Prostate gland (tissue), 2 donors: ENCODE data around the gene DHX36. TPM values are rescaled to one million over a fixed set of nuclear protein-coding genes. Genes with fewer than 3 reads are reported as not detected.
A peak's percentile ranks its signal among the peaks of the same experiment; 100 is the strongest.

Source experiments
- DNase-seq: peaks from one replicate; pipeline ENCODE4 v3.0.0-alpha.2; 2019; ENCODE audit warnings: low spot score
- H3K27ac ChIP-seq, 2 donors: fragments of 200-600 bp; sonication (generic); 2 replicates each; pipeline ENCODE4 v1.5.1; 2017 to 2019
- H3K27me3 ChIP-seq: fragments of 200-600 bp; sonication (generic); replicated peaks from 2 replicates; pipeline ENCODE4 v1.5.1; 2019; ENCODE audit not compliant: insufficient read depth
- H3K36me3 ChIP-seq, 2 donors: fragments of 200-600 bp; sonication (generic); 1 replicate in 1 of 2; 2 replicates in 1 of 2; pipeline versions ENCODE4 v1.5.1 to v1.8.1; 2017 to 2019
- H3K4me1 ChIP-seq: fragments of 200-600 bp; sonication (generic); replicated peaks from 2 replicates; pipeline ENCODE4 v1.5.1; 2019
- H3K4me3 ChIP-seq, 2 donors: fragments of 200-600 bp; sonication (generic); 2 replicates each; pipeline ENCODE4 v1.5.1; 2017 to 2019
- H3K9me3 ChIP-seq: fragments of 200-600 bp; sonication (generic); 2 replicates; pipeline ENCODE4 v1.5.1; 2017
- POLR2A ChIP-seq: fragments of 450-650 bp; IDR thresholded peaks from one replicate; pipeline ENCODE4 v1.6.1; 2016; ENCODE audit warnings: antibody characterized with exemption, mild to moderate bottlenecking
- POLR2AphosphoS5 ChIP-seq: sonication (generic); formaldehyde crosslinking; IDR thresholded peaks from one replicate; pipeline ENCODE4 v1.6.1; 2017; ENCODE audit warnings: antibody characterized with exemption
- WGBS: methylation state at CpG from one replicate; pipeline ENCODE4 v1.1.5; 2018; 5-methylcytosine and 5-hydroxymethylcytosine counted together
- intact Hi-C: fragments of 100-400 bp; cut with DNase I; formaldehyde crosslinking; loops from one replicate; pipeline ENCODE4 v1.14.2; 2022
- total RNA-seq, 2 donors: library from RNA; depleted of rRNA; stranded (reverse); fragments of >200 nt; gene quantifications; one replicate each; pipeline ENCODE4 v1.1.0, GENCODE V29; 2016
- TF ChIP-seq, protein P1 (sequence below), 4 experiments: fragments of 200-600 bp in 2 of 4; fragments of 450-650 bp in 2 of 4; sonication (generic) in 2 of 4; IDR thresholded peaks; 1 replicate in 3 of 4; 2 replicates in 1 of 4; pipeline ENCODE4 v1.5.1; 2016 to 2019; ENCODE audit warnings: antibody characterized with exemption in 4 of 4, mild to moderate bottlenecking in 2 of 4, moderate library complexity in 2 of 4

The DHX36 gene, protein sequence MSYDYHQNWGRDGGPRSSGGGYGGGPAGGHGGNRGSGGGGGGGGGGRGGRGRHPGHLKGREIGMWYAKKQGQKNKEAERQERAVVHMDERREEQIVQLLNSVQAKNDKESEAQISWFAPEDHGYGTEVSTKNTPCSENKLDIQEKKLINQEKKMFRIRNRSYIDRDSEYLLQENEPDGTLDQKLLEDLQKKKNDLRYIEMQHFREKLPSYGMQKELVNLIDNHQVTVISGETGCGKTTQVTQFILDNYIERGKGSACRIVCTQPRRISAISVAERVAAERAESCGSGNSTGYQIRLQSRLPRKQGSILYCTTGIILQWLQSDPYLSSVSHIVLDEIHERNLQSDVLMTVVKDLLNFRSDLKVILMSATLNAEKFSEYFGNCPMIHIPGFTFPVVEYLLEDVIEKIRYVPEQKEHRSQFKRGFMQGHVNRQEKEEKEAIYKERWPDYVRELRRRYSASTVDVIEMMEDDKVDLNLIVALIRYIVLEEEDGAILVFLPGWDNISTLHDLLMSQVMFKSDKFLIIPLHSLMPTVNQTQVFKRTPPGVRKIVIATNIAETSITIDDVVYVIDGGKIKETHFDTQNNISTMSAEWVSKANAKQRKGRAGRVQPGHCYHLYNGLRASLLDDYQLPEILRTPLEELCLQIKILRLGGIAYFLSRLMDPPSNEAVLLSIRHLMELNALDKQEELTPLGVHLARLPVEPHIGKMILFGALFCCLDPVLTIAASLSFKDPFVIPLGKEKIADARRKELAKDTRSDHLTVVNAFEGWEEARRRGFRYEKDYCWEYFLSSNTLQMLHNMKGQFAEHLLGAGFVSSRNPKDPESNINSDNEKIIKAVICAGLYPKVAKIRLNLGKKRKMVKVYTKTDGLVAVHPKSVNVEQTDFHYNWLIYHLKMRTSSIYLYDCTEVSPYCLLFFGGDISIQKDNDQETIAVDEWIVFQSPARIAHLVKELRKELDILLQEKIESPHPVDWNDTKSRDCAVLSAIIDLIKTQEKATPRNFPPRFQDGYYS
- 10 to 100 TPM; 32.4 to 74.0 TPM for total RNA-seq

DNA sequence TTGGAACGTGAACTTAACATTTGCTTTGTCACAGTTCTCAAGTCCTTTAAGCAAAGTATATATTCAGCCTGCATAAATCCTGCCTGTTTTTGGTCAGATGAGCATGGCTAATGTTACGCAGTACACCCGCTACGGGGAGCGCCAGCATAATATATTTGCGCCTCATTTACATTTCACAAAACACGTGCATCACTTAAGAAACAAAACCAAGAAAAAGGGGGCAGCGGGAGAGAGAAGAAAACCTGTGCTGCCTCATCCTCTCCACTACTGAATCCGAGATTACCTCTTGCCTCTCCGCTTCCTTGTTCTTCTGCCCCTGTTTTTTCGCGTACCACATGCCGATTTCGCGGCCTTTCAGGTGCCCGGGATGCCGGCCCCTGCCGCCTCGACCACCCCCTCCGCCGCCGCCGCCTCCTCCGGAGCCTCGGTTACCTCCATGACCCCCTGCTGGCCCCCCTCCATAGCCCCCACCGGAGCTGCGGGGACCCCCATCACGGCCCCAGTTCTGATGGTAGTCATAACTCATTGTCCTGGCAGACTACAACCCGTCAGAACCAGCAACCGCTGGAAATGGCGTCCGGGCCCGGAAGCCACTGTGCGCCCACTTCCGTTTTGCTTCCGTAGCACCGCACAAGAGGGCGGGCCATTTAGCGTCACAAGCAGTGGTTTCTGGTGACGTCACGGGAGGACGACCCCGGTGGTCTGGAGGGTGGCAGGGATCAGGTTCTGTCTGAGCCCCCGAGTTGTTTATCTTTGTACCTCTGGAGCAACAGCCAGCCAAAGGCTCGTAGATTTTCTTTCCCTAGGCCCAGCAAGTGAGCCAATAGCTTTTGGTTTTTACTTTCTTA lies at the start of gene DHX36:
DHX36 (minus strand) TSS at position 597 of the 848 bp plus-strand sequence; CDS start at position 526, 71 bp downstream.
- under 1% methylated on average over 44 of the region's 45 CpGs for WGBS
- Histone ChIP-seq H3K4me1 (no peaks in the 10 kb centered on the region), H3K36me3 (no peaks in the 10 kb centered on the region), H3K4me3 (peak within 1 kb of the TSS; percentile 78 to 87), H3K27ac (peak within 1 kb of the TSS; percentile 92 to 95), H3K9me3 (no peaks in the 10 kb centered on the region), H3K27me3 (no peaks in the 10 kb centered on the region)
- TF ChIP-seq, protein P1, sequence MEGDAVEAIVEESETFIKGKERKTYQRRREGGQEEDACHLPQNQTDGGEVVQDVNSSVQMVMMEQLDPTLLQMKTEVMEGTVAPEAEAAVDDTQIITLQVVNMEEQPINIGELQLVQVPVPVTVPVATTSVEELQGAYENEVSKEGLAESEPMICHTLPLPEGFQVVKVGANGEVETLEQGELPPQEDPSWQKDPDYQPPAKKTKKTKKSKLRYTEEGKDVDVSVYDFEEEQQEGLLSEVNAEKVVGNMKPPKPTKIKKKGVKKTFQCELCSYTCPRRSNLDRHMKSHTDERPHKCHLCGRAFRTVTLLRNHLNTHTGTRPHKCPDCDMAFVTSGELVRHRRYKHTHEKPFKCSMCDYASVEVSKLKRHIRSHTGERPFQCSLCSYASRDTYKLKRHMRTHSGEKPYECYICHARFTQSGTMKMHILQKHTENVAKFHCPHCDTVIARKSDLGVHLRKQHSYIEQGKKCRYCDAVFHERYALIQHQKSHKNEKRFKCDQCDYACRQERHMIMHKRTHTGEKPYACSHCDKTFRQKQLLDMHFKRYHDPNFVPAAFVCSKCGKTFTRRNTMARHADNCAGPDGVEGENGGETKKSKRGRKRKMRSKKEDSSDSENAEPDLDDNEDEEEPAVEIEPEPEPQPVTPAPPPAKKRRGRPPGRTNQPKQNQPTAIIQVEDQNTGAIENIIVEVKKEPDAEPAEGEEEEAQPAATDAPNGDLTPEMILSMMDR (IDR thresholded peaks at IDR 0.05): peak in 1 of 4 experiments; percentile 6
- TF ChIP-seq POLR2AphosphoS5 (peak; percentile 82), POLR2A (peak; percentile 53)
- DNase-seq: peak; percentile 87
- intact Hi-C loops: no loop called here

- Histone ChIP-seq H3K27me3 (no peaks in the 10 kb centered on the region), H3K27ac (no peak overlapping the region), H3K9me3 (no peaks in the 10 kb centered on the region), H3K4me1 (no peaks in the 10 kb centered on the region), H3K36me3 (no peaks in the 10 kb centered on the region), H3K4me3 (no peak overlapping the region)
- no peak for DNase-seq
- intact Hi-C loops: no loop called here
- TF ChIP-seq POLR2AphosphoS5 (no peak), POLR2A (no peak)
- TF ChIP-seq, protein P1 (IDR thresholded peaks at IDR 0.05): no peak
- WGBS: 4% methylated on average over 3 of the region's 3 CpGs
Observed at GRCh38 chr3:154367221-154367620, 42.9 kb upstream of the DHX36 start.

GRCh38 chr3:154364849-154365248 lies 40.6 kb upstream of the DHX36 start:
- H3K9me3 ChIP-seq: no peaks in the 10 kb centered on the region
- intact Hi-C loops: no loop called here
- H3K4me3 ChIP-seq: no peak overlapping the region
- no peak for DNase-seq
- H3K36me3 ChIP-seq: no peaks in the 10 kb centered on the region
- no peak overlapping the region for H3K27ac ChIP-seq
- no peaks in the 10 kb centered on the region for H3K27me3 ChIP-seq
- no peaks in the 10 kb centered on the region for H3K4me1 ChIP-seq
- TF ChIP-seq POLR2AphosphoS5: no peak
- TF ChIP-seq, protein P1 (IDR thresholded peaks at IDR 0.05): no peak
- no peak for TF ChIP-seq POLR2A

DNA sequence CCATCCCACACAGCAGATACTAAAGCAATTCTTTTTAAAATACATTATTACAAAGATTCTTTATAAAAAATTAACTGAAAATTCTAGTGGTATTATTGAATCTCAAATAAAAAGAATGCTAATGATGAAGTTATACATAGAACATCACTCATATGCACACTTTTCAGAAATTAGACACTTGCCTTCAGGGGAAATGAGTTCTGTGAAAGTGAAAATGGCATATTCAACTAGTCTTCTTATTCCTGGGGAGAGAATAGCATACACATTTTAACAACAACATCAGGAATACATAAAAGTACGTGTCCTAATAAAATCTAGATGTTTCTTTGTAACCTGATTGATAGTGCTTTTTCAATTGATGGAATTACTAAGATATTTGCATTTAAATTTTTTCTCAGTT lies 36.8 kb upstream of the DHX36 start:
- intact Hi-C loops: no loop called here
- 73% methylated on average over 1 of the region's 1 CpG for WGBS
- Histone ChIP-seq H3K4me1 (no peaks in the 10 kb centered on the region), H3K36me3 (no peaks in the 10 kb centered on the region), H3K27me3 (no peaks in the 10 kb centered on the region), H3K27ac (no peak overlapping the region), H3K9me3 (no peaks in the 10 kb centered on the region), H3K4me3 (no peak overlapping the region)
- DNase-seq: no peak
- TF ChIP-seq, protein P1 (IDR thresholded peaks at IDR 0.05): no peak
- no peak for TF ChIP-seq POLR2A
- no peak for TF ChIP-seq POLR2AphosphoS5
